Uterus (tissue), 2 donors: Measurements from ENCODE around the gene SCP2.

ENCODE experiments used
- POLR2A ChIP-seq, 2 donors: fragments of 450-650 bp; IDR thresholded peaks; one replicate each; pipeline ENCODE4 v1.6.1; 2016; ENCODE audit warnings: antibody characterized with exemption in 2 of 2, mild to moderate bottlenecking in 1 of 2, moderate library complexity in 1 of 2
- TF ChIP-seq, protein P1 (sequence below), 4 experiments: fragments of 200-600 bp in 2 of 4; fragments of 450-650 bp in 2 of 4; sonication (generic) in 2 of 4; IDR thresholded peaks; one replicate each; pipeline ENCODE4 v1.5.1; 2016 to 2019; ENCODE audit warnings: antibody characterized with exemption in 4 of 4, mild to moderate bottlenecking in 2 of 4, moderate library complexity in 1 of 4

DNA sequence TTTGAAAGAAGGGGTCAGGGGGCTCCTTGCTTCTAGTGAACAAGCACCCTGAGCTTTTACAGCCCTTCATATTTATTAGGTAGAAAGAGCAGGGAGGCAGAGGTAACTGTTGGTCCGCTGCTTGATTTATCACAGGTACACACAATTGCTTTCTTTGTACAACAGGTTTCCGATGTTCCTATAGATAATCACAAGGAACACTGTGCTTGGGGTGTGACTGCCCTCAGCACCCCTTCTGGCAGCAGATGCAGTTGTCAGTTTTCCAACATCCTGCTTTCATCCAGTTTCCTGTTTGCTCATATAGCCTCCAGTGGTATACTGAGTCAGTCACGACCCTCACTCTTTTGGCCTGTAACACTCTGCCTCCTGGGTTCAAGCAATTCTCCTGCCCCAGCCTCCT, 40.6 kb downstream of the SCP2 start:
- no peak for TF ChIP-seq POLR2A (IDR thresholded peaks at IDR 0.05)
- TF ChIP-seq, protein P1, sequence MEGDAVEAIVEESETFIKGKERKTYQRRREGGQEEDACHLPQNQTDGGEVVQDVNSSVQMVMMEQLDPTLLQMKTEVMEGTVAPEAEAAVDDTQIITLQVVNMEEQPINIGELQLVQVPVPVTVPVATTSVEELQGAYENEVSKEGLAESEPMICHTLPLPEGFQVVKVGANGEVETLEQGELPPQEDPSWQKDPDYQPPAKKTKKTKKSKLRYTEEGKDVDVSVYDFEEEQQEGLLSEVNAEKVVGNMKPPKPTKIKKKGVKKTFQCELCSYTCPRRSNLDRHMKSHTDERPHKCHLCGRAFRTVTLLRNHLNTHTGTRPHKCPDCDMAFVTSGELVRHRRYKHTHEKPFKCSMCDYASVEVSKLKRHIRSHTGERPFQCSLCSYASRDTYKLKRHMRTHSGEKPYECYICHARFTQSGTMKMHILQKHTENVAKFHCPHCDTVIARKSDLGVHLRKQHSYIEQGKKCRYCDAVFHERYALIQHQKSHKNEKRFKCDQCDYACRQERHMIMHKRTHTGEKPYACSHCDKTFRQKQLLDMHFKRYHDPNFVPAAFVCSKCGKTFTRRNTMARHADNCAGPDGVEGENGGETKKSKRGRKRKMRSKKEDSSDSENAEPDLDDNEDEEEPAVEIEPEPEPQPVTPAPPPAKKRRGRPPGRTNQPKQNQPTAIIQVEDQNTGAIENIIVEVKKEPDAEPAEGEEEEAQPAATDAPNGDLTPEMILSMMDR (IDR thresholded peaks at IDR 0.05), result no peak
